ENCODE measurements around the gene SPTBN2.

DNA sequence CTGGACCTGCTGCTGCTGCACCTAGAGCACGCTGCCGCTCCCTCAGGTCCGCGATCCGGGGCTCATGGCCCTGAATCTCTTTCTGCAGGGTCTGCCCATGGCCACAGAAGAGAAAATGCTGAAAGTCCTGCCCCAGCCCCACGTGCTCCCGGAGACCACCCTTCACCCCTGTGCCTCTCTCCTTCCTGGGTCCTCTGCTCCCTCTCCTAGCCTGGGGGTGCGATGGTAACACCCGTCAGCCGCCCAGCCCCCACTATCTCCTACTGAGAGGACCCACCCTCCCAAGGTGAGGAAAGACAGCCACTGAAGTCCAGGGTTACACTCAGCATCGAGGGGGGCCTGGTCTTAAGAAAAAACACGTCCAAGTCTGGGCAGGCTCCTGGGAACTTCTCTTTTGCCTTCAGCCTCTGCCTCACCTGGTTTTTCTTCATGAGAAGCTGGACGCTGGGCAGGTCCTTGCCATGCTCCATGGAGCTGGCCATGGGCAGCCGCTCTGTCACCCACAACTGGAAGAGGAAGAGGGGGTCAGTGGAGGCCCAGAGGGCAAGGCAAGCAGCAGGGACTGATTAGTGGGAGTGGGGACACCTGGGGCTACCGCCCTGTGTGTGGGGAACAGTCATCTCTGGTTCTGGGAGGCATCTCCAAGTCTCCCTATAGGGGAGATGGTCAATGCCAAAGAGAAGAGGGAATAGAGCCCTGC, 35.5 kb downstream of the SPTBN2 start:
- TF ChIP-seq, protein P1, sequence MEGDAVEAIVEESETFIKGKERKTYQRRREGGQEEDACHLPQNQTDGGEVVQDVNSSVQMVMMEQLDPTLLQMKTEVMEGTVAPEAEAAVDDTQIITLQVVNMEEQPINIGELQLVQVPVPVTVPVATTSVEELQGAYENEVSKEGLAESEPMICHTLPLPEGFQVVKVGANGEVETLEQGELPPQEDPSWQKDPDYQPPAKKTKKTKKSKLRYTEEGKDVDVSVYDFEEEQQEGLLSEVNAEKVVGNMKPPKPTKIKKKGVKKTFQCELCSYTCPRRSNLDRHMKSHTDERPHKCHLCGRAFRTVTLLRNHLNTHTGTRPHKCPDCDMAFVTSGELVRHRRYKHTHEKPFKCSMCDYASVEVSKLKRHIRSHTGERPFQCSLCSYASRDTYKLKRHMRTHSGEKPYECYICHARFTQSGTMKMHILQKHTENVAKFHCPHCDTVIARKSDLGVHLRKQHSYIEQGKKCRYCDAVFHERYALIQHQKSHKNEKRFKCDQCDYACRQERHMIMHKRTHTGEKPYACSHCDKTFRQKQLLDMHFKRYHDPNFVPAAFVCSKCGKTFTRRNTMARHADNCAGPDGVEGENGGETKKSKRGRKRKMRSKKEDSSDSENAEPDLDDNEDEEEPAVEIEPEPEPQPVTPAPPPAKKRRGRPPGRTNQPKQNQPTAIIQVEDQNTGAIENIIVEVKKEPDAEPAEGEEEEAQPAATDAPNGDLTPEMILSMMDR (IDR thresholded peaks at IDR 0.05) = no peak
- no peak for TF ChIP-seq POLR2A (IDR thresholded peaks at IDR 0.05)

Data from testis (tissue), 2 donors.